HCT116 (cell line): ENCODE measurements around the gene GJB4.

Experiments used
- ATF3 ChIP-seq: IDR thresholded peaks from 2 replicates; pipeline ENCODE4 v1.6.1; 2012
- CTCF ChIP-seq, 3 experiments: fragments of 200-600 bp in 1 of 3; sonication (generic) in 1 of 3; IDR thresholded peaks in 2 of 3; conservative IDR thresholded peaks in 1 of 3; 2 replicates each; pipeline ENCODE4 v1.5.1; 2012 to 2017; ENCODE audit warnings: low read depth in 2 of 3, low read length in 2 of 3, antibody characterized with exemption in 1 of 3, borderline replicate concordance in 1 of 3, control low read depth in 1 of 3, mild to moderate bottlenecking in 1 of 3, mixed read lengths in 1 of 3, mixed run types in 1 of 3, moderate library complexity in 1 of 3; ENCODE audit not compliant: insufficient read depth in 1 of 3
- ELF1 ChIP-seq: IDR thresholded peaks from 2 replicates; pipeline ENCODE4 v1.6.1; 2012; ENCODE audit warnings: low read depth, borderline replicate concordance
- EZH2 ChIP-seq: fragments of 200-600 bp; sonication (generic); IDR thresholded peaks from 2 replicates; pipeline ENCODE4 v1.6.1; 2017; ENCODE audit warnings: antibody characterized with exemption, mixed run types
- EZH2phosphoT487 ChIP-seq: fragments of 200-600 bp; IDR thresholded peaks from 2 replicates; pipeline ENCODE4 v1.6.1; 2018; ENCODE audit warnings: antibody characterized with exemption, borderline replicate concordance
- FOSL1 ChIP-seq: IDR thresholded peaks from 2 replicates; pipeline ENCODE4 v1.6.1; 2012; ENCODE audit warnings: low read depth
- MAX ChIP-seq: IDR thresholded peaks from 2 replicates; pipeline ENCODE4 v1.6.1; 2012
- POLR2A ChIP-seq: IDR thresholded peaks from 2 replicates; pipeline ENCODE4 v1.7.0; 2011; ENCODE audit warnings: borderline replicate concordance; ENCODE audit not compliant: insufficient read depth, insufficient read length; ENCODE audit errors: extremely low read depth
- POLR2AphosphoS5 ChIP-seq: IDR thresholded peaks from 2 replicates; pipeline ENCODE4 v1.6.1; 2011; ENCODE audit warnings: mild to moderate bottlenecking, low read depth, low read length, moderate library complexity
- REST ChIP-seq: IDR thresholded peaks from 2 replicates; pipeline ENCODE4 v1.6.1; 2012; ENCODE audit warnings: low read depth
- YY1 ChIP-seq: IDR thresholded peaks from 2 replicates; pipeline ENCODE4 v1.6.1; 2011; ENCODE audit warnings: low read length, low read depth, moderate library complexity, mild to moderate bottlenecking; ENCODE audit not compliant: insufficient replicate concordance; ENCODE audit errors: extremely low read depth
- ZBTB33 ChIP-seq: IDR thresholded peaks from 2 replicates; pipeline ENCODE4 v1.6.1; 2011; ENCODE audit warnings: mild to moderate bottlenecking, low read length, moderate library complexity; ENCODE audit not compliant: insufficient replicate concordance; ENCODE audit errors: extremely low read depth
- ZNF274 ChIP-seq: fragments of 200-500 bp; sonication (Bioruptor generic); IDR thresholded peaks from 2 replicates; pipeline ENCODE4 v1.6.1; 2014; ENCODE audit warnings: mild to moderate bottlenecking, low read depth, low read length, inconsistent platforms

- no peak for TF ChIP-seq ELF1
- TF ChIP-seq POLR2A: no peak
- no peak for TF ChIP-seq EZH2
- TF ChIP-seq CTCF (IDR thresholded peaks at IDR 0.05 in 2 of 3, conservative IDR thresholded peaks at IDR 0.05 in 1 of 3; ENCODE audit: borderline replicate concordance in 1 of 3, insufficient read depth in 1 of 3, low read depth in 2 of 3, low read length in 2 of 3): no peak
- no peak for TF ChIP-seq YY1
- no peak for TF ChIP-seq ATF3
- TF ChIP-seq ZNF274: no peak
- TF ChIP-seq FOSL1: no peak
- no peak for TF ChIP-seq POLR2AphosphoS5
- no peak for TF ChIP-seq MAX
- TF ChIP-seq EZH2phosphoT487: no peak
- TF ChIP-seq ZBTB33: no peak
- no peak for TF ChIP-seq REST
Observed at GRCh38 chr1:34715139-34715538, 44.4 kb upstream of the GJB4 start.
